Measurements from ENCODE around the gene PTPRD. TPM values are rescaled to one million over a fixed set of nuclear protein-coding genes. Genes with fewer than 3 reads are reported as not detected.

The PTPRD gene
- total and polyA plus RNA-seq, 2 donors = 2.2 to 13.5 TPM

- no peak for DNase-seq (ENCODE audit: low read depth in 6 of 9, low spot score in 9 of 9)
- 92% methylated on average over 2 of the region's 2 CpGs for WGBS
- H3K9me3 ChIP-seq (ENCODE audit: control insufficient read depth in 2 of 2, insufficient read depth in 1 of 2, low read length in 1 of 2) = no peaks in the 10 kb centered on the region
- H3K4me3 ChIP-seq (ENCODE audit: low read length in 2 of 2) = no peak overlapping the region
- H3K4me1 ChIP-seq (ENCODE audit: control insufficient read depth in 2 of 2, insufficient read depth in 2 of 2, low read length in 2 of 2) = no peaks in the 10 kb centered on the region
- H3K27ac ChIP-seq (ENCODE audit: low read depth in 1 of 2, low read length in 1 of 2) = no peak overlapping the region
- no peaks in the 10 kb centered on the region for H3K36me3 ChIP-seq (ENCODE audit: control insufficient read depth in 2 of 2, insufficient read depth in 2 of 2, low read length in 1 of 2)
- H3K27me3 ChIP-seq (ENCODE audit: control insufficient read depth in 2 of 2, insufficient read depth in 1 of 2, low read length in 1 of 2) = no peaks in the 10 kb centered on the region
These were observed 1395.9 kb downstream of the PTPRD start for GRCh38 chr9:9216934-9217333.

GRCh38 chr9:9215050-9215449 is 1397.8 kb downstream of the PTPRD start:
- WGBS = 94% methylated on average over 2 of the region's 2 CpGs
- no peaks in the 10 kb centered on the region for H3K36me3 ChIP-seq (ENCODE audit: control insufficient read depth in 2 of 2, insufficient read depth in 2 of 2, low read length in 1 of 2)
- no peaks in the 10 kb centered on the region for H3K9me3 ChIP-seq (ENCODE audit: control insufficient read depth in 2 of 2, insufficient read depth in 1 of 2, low read length in 1 of 2)
- H3K4me3 ChIP-seq (ENCODE audit: low read length in 2 of 2) = no peak overlapping the region
- no peaks in the 10 kb centered on the region for H3K4me1 ChIP-seq (ENCODE audit: control insufficient read depth in 2 of 2, insufficient read depth in 2 of 2, low read length in 2 of 2)
- DNase-seq (ENCODE audit: low read depth in 6 of 9, low spot score in 9 of 9) = no peak
- H3K27me3 ChIP-seq (ENCODE audit: control insufficient read depth in 2 of 2, insufficient read depth in 1 of 2, low read length in 1 of 2) = no peaks in the 10 kb centered on the region
- no peak overlapping the region for H3K27ac ChIP-seq (ENCODE audit: low read depth in 1 of 2, low read length in 1 of 2)

- WGBS = 80% methylated on average over 6 of the region's 6 CpGs
- Histone ChIP-seq H3K9me3 (ENCODE audit: control insufficient read depth in 2 of 2, insufficient read depth in 1 of 2, low read length in 1 of 2) (no peaks in the 10 kb centered on the region), H3K4me1 (ENCODE audit: control insufficient read depth in 2 of 2, insufficient read depth in 2 of 2, low read length in 2 of 2) (no peaks in the 10 kb centered on the region), H3K36me3 (ENCODE audit: control insufficient read depth in 2 of 2, insufficient read depth in 2 of 2, low read length in 1 of 2) (no peaks in the 10 kb centered on the region), H3K27ac (ENCODE audit: low read depth in 1 of 2, low read length in 1 of 2) (no peak overlapping the region), H3K27me3 (ENCODE audit: control insufficient read depth in 2 of 2, insufficient read depth in 1 of 2, low read length in 1 of 2) (no peaks in the 10 kb centered on the region), H3K4me3 (ENCODE audit: low read length in 2 of 2) (no peak overlapping the region)
- no peak for DNase-seq (ENCODE audit: low read depth in 6 of 9, low spot score in 9 of 9)
These were observed 1398.7 kb downstream of the PTPRD start for GRCh38 chr9:9214066-9214465.

GRCh38 chr9:9212963-9213362 is 1399.8 kb downstream of the PTPRD start:
- H3K4me1 ChIP-seq (ENCODE audit: control insufficient read depth in 2 of 2, insufficient read depth in 2 of 2, low read length in 2 of 2) = no peaks in the 10 kb centered on the region
- no peaks in the 10 kb centered on the region for H3K36me3 ChIP-seq (ENCODE audit: control insufficient read depth in 2 of 2, insufficient read depth in 2 of 2, low read length in 1 of 2)
- no peak for DNase-seq (ENCODE audit: low read depth in 6 of 9, low spot score in 9 of 9)
- H3K9me3 ChIP-seq (ENCODE audit: control insufficient read depth in 2 of 2, insufficient read depth in 1 of 2, low read length in 1 of 2) = no peaks in the 10 kb centered on the region
- H3K4me3 ChIP-seq (ENCODE audit: low read length in 2 of 2) = no peak overlapping the region
- H3K27ac ChIP-seq (ENCODE audit: low read depth in 1 of 2, low read length in 1 of 2) = no peak overlapping the region
- 94% methylated on average over 3 of the region's 3 CpGs for WGBS
- H3K27me3 ChIP-seq (ENCODE audit: control insufficient read depth in 2 of 2, insufficient read depth in 1 of 2, low read length in 1 of 2) = no peaks in the 10 kb centered on the region

- 92% methylated on average over 1 of the region's 1 CpG for whole genome bisulfite sequencing
- Histone ChIP-seq H3K36me3 (ENCODE audit: control insufficient read depth in 2 of 2, insufficient read depth in 2 of 2, low read length in 1 of 2) (no peaks in the 10 kb centered on the region), H3K4me3 (ENCODE audit: low read length in 2 of 2) (no peak overlapping the region), H3K9me3 (ENCODE audit: control insufficient read depth in 2 of 2, insufficient read depth in 1 of 2, low read length in 1 of 2) (no peaks in the 10 kb centered on the region), H3K4me1 (ENCODE audit: control insufficient read depth in 2 of 2, insufficient read depth in 2 of 2, low read length in 2 of 2) (no peaks in the 10 kb centered on the region), H3K27me3 (ENCODE audit: control insufficient read depth in 2 of 2, insufficient read depth in 1 of 2, low read length in 1 of 2) (no peaks in the 10 kb centered on the region), H3K27ac (ENCODE audit: low read depth in 1 of 2, low read length in 1 of 2) (no peak overlapping the region)
- DNase-seq (ENCODE audit: low read depth in 6 of 9, low spot score in 9 of 9) = no peak
These were observed 1410.5 kb downstream of the PTPRD start for GRCh38 chr9:9202276-9202675.

GRCh38 chr9:9186086-9186485 is 1426.7 kb downstream of the PTPRD start:
- H3K36me3 ChIP-seq (ENCODE audit: control insufficient read depth in 2 of 2, insufficient read depth in 2 of 2, low read length in 1 of 2) = no peaks in the 10 kb centered on the region
- DNase-seq (ENCODE audit: low read depth in 6 of 9, low spot score in 9 of 9) = no peak
- no peaks in the 10 kb centered on the region for H3K9me3 ChIP-seq (ENCODE audit: control insufficient read depth in 2 of 2, insufficient read depth in 1 of 2, low read length in 1 of 2)
- peaks cover 0 to under 1% of the 10 kb centered on the region in 2 donors for H3K27me3 ChIP-seq (ENCODE audit: control insufficient read depth in 2 of 2, insufficient read depth in 1 of 2, low read length in 1 of 2)
- 57% methylated on average over 1 of the region's 1 CpG for WGBS
- H3K4me3 ChIP-seq (ENCODE audit: low read length in 2 of 2) = no peak overlapping the region
- no peak overlapping the region for H3K27ac ChIP-seq (ENCODE audit: low read depth in 1 of 2, low read length in 1 of 2)
- no peaks in the 10 kb centered on the region for H3K4me1 ChIP-seq (ENCODE audit: control insufficient read depth in 2 of 2, insufficient read depth in 2 of 2, low read length in 2 of 2)

- H3K36me3 ChIP-seq (ENCODE audit: control insufficient read depth in 2 of 2, insufficient read depth in 2 of 2, low read length in 1 of 2) = no peaks in the 10 kb centered on the region
- H3K27me3 ChIP-seq (ENCODE audit: control insufficient read depth in 2 of 2, insufficient read depth in 1 of 2, low read length in 1 of 2) = no peaks in the 10 kb centered on the region
- H3K9me3 ChIP-seq (ENCODE audit: control insufficient read depth in 2 of 2, insufficient read depth in 1 of 2, low read length in 1 of 2) = no peaks in the 10 kb centered on the region
- no peaks in the 10 kb centered on the region for H3K4me1 ChIP-seq (ENCODE audit: control insufficient read depth in 2 of 2, insufficient read depth in 2 of 2, low read length in 2 of 2)
- no peak for DNase-seq (ENCODE audit: low read depth in 6 of 9, low spot score in 9 of 9)
- no peak overlapping the region for H3K27ac ChIP-seq (ENCODE audit: low read depth in 1 of 2, low read length in 1 of 2)
- WGBS = 88% methylated on average over 2 of the region's 2 CpGs
- H3K4me3 ChIP-seq (ENCODE audit: low read length in 2 of 2) = no peak overlapping the region
These were observed 1430.4 kb downstream of the PTPRD start for GRCh38 chr9:9182431-9182830.

GRCh38 chr9:9177081-9177480 is 1435.7 kb downstream of the PTPRD start:
- no peaks in the 10 kb centered on the region for H3K9me3 ChIP-seq (ENCODE audit: control insufficient read depth in 2 of 2, insufficient read depth in 1 of 2, low read length in 1 of 2)
- no peaks in the 10 kb centered on the region for H3K36me3 ChIP-seq (ENCODE audit: control insufficient read depth in 2 of 2, insufficient read depth in 2 of 2, low read length in 1 of 2)
- no peaks in the 10 kb centered on the region for H3K4me1 ChIP-seq (ENCODE audit: control insufficient read depth in 2 of 2, insufficient read depth in 2 of 2, low read length in 2 of 2)
- WGBS = 67% methylated on average over 1 of the region's 1 CpG
- no peak overlapping the region for H3K27ac ChIP-seq (ENCODE audit: low read depth in 1 of 2, low read length in 1 of 2)
- no peak overlapping the region for H3K4me3 ChIP-seq (ENCODE audit: low read length in 2 of 2)
- no peaks in the 10 kb centered on the region for H3K27me3 ChIP-seq (ENCODE audit: control insufficient read depth in 2 of 2, insufficient read depth in 1 of 2, low read length in 1 of 2)
- DNase-seq (ENCODE audit: low read depth in 6 of 9, low spot score in 9 of 9) = no peak

- Histone ChIP-seq H3K9me3 (ENCODE audit: control insufficient read depth in 2 of 2, insufficient read depth in 1 of 2, low read length in 1 of 2) (no peaks in the 10 kb centered on the region), H3K36me3 (ENCODE audit: control insufficient read depth in 2 of 2, insufficient read depth in 2 of 2, low read length in 1 of 2) (no peaks in the 10 kb centered on the region), H3K4me3 (ENCODE audit: low read length in 2 of 2) (no peak overlapping the region), H3K27me3 (ENCODE audit: control insufficient read depth in 2 of 2, insufficient read depth in 1 of 2, low read length in 1 of 2) (no peaks in the 10 kb centered on the region), H3K4me1 (ENCODE audit: control insufficient read depth in 2 of 2, insufficient read depth in 2 of 2, low read length in 2 of 2) (no peaks in the 10 kb centered on the region), H3K27ac (ENCODE audit: low read depth in 1 of 2, low read length in 1 of 2) (no peak overlapping the region)
- DNase-seq (ENCODE audit: low read depth in 6 of 9, low spot score in 9 of 9) = no peak
These were observed 1438.4 kb downstream of the PTPRD start for GRCh38 chr9:9174358-9174757.

GRCh38 chr9:9173264-9173663 is 1439.5 kb downstream of the PTPRD start:
- no peak for DNase-seq (ENCODE audit: low read depth in 6 of 9, low spot score in 9 of 9)
- Histone ChIP-seq H3K27ac (ENCODE audit: low read depth in 1 of 2, low read length in 1 of 2) (no peak overlapping the region), H3K9me3 (ENCODE audit: control insufficient read depth in 2 of 2, insufficient read depth in 1 of 2, low read length in 1 of 2) (no peaks in the 10 kb centered on the region), H3K4me3 (ENCODE audit: low read length in 2 of 2) (no peak overlapping the region), H3K27me3 (ENCODE audit: control insufficient read depth in 2 of 2, insufficient read depth in 1 of 2, low read length in 1 of 2) (no peaks in the 10 kb centered on the region), H3K4me1 (ENCODE audit: control insufficient read depth in 2 of 2, insufficient read depth in 2 of 2, low read length in 2 of 2) (no peaks in the 10 kb centered on the region), H3K36me3 (ENCODE audit: control insufficient read depth in 2 of 2, insufficient read depth in 2 of 2, low read length in 1 of 2) (no peaks in the 10 kb centered on the region)
- WGBS = 95% methylated on average over 1 of the region's 1 CpG

All from thymus (tissue), 11 donors.